Psoas muscle (tissue), 8 donors: ENCODE measurements around the gene PIMREG. TPM values are rescaled to one million over a fixed set of nuclear protein-coding genes. Genes with fewer than 3 reads are reported as not detected.
A peak's percentile ranks its signal among the peaks of the same experiment; 100 is the strongest.

ENCODE experiments used
- ATAC-seq, 4 donors: fragments of 200-7000 bp; cut with Tn5 transposase; one replicate each; pipeline ENCODE4 v1.9.1; 2020; ENCODE audit warnings: moderate library complexity in 3 of 4, mild to moderate bottlenecking in 2 of 4
- DNase-seq, 2 donors: peaks; one replicate each; pipeline ENCODE4 v3.0.0-alpha.2; 2020
- H3K27ac ChIP-seq: fragments of 200-600 bp; one replicate; pipeline ENCODE4 v1.8.0; 2022
- H3K27me3 ChIP-seq, 3 donors: fragments of 200-600 bp in 1 of 3; one replicate each; pipeline versions ENCODE4 v1.6.1 to v1.8.0; 2013 to 2022; ENCODE audit warnings: low read length in 2 of 3, mild to moderate bottlenecking in 2 of 3, moderate library complexity in 1 of 3; ENCODE audit not compliant: insufficient read depth in 3 of 3
- H3K36me3 ChIP-seq, 2 donors: fragments of 200-600 bp in 1 of 2; one replicate each; pipeline versions ENCODE4 v1.6.1 to v1.8.0; 2013 to 2022; ENCODE audit warnings: low read depth in 1 of 2, mild to moderate bottlenecking in 1 of 2, moderate library complexity in 1 of 2; ENCODE audit not compliant: insufficient read depth in 1 of 2
- H3K4me1 ChIP-seq: fragments of 200-600 bp; one replicate; pipeline ENCODE4 v1.8.0; 2022
- H3K4me3 ChIP-seq: fragments of 200-600 bp; one replicate; pipeline ENCODE4 v1.8.0; 2022; ENCODE audit warnings: mild to moderate bottlenecking
- H3K9me3 ChIP-seq: fragments of 200-600 bp; one replicate; pipeline ENCODE4 v1.8.0; 2022
- WGBS, 3 donors: extraction: QIAGEN DNeasy Blood & Tissue Kit; methylation state at CpG; one replicate each; pipeline versions ENCODE4 v1.1.6 to v1.1.7; 2013; 5-methylcytosine and 5-hydroxymethylcytosine counted together
- intact Hi-C, 2 donors: fragments of 100-400 bp; cut with DNase I; formaldehyde crosslinking; loops; one replicate each; pipeline versions ENCODE4 v1.11.0 to v1.14.2; 2022
- polyA plus RNA-seq, 3 donors: library from polyadenylated mRNA; stranded (reverse); fragments of 200-250 nt; gene quantifications; one replicate each; pipeline ENCODE4 v1.2.3, GENCODE V29; 2013
- total RNA-seq, 4 donors: library from RNA; stranded (reverse); fragmentation: NEBNext Ultra II Directional in 2 of 4; extraction: Animal tissue kit (Norgen Biotek cat#: 25700) in 2 of 4; gene quantifications; one replicate each; pipeline versions ENCODE4 v1.2.1 to v1.2.4, GENCODE V29; 2021 to 2023
- TF ChIP-seq, protein P1 (sequence below): fragments of 200-600 bp; IDR thresholded peaks from one replicate; pipeline ENCODE4 v1.8.0; 2022; ENCODE audit warnings: antibody characterized with exemption
- donor health status: healthy with polysubstance abuse.
- donor health status: DM: no; HTN: no; CAD: no; lungs with moderate emphysema.
- donor health status: Bipolar disorder and iron deficiency.
- donor health status: healthy.
- donor health status: DM: yes; HTN: yes; CAD: no.
- donor health status: DM: no; HTN: no; CAD: no.
- donor health status: DM: no; HTN: no; CAD: no.
- donor health status: DM: yes; HTN: yes; CAD: no.

Gene PIMREG
- total and polyA plus RNA-seq, 7 donors, result 0.18 to 0.38 (median 0.21) TPM; not detected in 4

DNA sequence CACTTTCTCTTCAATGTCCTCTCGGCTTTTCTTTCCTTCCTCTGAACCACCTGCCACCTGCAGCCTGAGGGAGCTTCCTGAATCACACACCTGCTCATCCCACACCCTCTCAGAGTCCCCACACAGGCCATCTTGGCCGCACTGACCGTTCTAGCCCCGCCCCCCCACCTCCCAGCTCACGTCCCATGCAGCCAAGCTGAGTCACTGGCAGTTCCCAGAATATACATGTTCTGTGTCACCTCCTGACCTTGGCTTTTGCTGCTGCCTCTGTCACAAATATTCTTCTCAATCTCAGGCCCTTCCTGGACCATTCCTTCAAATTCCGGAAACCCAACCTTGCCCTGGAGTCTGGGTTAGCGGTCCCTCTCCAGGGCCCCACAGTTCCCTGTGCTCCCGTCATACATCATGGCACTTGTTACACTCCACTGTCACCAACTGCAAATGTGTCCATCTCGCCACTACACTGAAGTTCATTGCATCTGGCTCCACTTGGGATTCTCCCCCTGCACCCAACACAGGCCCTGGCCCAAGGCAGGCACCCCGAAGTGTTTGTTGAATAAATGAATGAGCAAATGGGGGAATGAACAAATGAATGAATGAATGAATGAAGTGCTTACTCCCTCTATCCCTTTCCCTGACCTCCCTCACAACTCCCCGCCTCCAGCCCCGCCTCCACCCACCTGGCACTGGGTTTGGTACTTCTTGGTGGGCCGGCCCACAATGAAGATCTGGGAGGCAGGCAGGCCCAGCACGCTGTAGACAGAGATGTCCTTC is 12.8 kb downstream of the PIMREG start:
- TF ChIP-seq, protein P1, sequence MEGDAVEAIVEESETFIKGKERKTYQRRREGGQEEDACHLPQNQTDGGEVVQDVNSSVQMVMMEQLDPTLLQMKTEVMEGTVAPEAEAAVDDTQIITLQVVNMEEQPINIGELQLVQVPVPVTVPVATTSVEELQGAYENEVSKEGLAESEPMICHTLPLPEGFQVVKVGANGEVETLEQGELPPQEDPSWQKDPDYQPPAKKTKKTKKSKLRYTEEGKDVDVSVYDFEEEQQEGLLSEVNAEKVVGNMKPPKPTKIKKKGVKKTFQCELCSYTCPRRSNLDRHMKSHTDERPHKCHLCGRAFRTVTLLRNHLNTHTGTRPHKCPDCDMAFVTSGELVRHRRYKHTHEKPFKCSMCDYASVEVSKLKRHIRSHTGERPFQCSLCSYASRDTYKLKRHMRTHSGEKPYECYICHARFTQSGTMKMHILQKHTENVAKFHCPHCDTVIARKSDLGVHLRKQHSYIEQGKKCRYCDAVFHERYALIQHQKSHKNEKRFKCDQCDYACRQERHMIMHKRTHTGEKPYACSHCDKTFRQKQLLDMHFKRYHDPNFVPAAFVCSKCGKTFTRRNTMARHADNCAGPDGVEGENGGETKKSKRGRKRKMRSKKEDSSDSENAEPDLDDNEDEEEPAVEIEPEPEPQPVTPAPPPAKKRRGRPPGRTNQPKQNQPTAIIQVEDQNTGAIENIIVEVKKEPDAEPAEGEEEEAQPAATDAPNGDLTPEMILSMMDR, result no peak

DNA sequence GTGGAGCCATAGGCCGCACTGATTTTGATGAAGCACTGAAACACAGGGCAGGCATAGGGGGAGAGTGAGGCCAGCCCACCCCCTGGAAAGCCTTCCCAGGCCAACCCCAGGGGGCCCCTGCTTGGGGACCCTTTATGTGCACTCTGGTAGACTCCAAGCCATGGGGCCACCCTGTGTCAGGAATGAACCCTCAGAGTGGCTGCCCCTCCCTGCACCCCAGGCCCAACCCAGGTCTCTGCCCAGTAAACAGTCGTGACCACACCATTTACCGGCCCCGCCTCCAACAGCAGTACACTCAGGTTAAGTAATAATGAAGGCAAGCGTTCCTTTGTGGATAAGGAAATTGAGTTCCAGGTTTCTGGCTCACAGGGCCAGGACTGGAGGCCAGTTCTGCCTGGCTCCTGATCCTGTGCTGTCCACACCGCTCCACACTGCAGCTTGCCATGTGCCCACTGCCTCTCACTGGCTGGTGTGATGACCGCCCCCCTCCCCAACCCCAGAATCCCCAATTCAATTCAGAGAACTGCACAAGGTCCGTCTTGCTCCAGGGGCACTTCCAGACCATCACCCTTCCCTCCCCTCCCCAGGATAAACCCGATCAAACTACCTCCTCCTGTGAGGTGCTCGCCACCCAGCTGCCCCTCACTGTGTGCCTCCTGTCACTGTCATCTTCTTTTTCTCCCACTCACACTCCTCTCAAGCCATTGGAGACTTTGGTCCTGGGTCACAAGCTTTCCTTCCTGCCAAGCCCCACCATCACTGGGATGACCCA is 13.6 kb downstream of the PIMREG start:
- H3K36me3 ChIP-seq, result no peaks in the 10 kb centered on the region
- WGBS, 3 donors, result 82 to 88% (median 88%) methylated on average over 10 of the region's 10 CpGs
- intact Hi-C loops, result no loop called here
- H3K4me1 ChIP-seq, result peaks cover 3% of the 10 kb centered on the region
- TF ChIP-seq, protein P1, result no peak
- H3K27me3 ChIP-seq, result peaks cover 0 to 31% (median 13%) of the 10 kb centered on the region in 3 donors
- no peaks in the 10 kb centered on the region for H3K9me3 ChIP-seq
- DNase-seq, result peak in 1 of 2 donors; percentile 38
- H3K27ac ChIP-seq, result no peak overlapping the region
- peak in 1 of 4 donors; percentile 7 for ATAC-seq
- H3K4me3 ChIP-seq, result no peak overlapping the region

More for the DNA sequence above, 12.8 kb downstream of the PIMREG start:
- Histone ChIP-seq H3K27me3 (peaks cover 0 to 31% (median 13%) of the 10 kb centered on the region in 3 donors), H3K9me3 (no peaks in the 10 kb centered on the region), H3K36me3 (no peaks in the 10 kb centered on the region), H3K4me3 (no peak overlapping the region), H3K4me1 (peaks cover 3% of the 10 kb centered on the region), H3K27ac (no peak overlapping the region)
- intact Hi-C loops, result no loop called here
- ATAC-seq (peak; percentile 74 to 92 (median 86)), DNase-seq (peak; percentile 51 to 53)
- WGBS, 3 donors, result 76 to 80% (median 77%) methylated on average over 14 of the region's 14 CpGs

GRCh38 chr17:6458460-6458950 is 14.2 kb downstream of the PIMREG start:
- no peak overlapping the region for H3K4me3 ChIP-seq
- peaks cover 3% of the 10 kb centered on the region for H3K4me1 ChIP-seq
- WGBS, 3 donors, result 82 to 87% (median 87%) methylated on average over 14 of the region's 14 CpGs
- no peaks in the 10 kb centered on the region for H3K36me3 ChIP-seq
- TF ChIP-seq, protein P1, result no peak
- DNase-seq, result no peak
- ATAC-seq, result no peak
- H3K9me3 ChIP-seq, result no peaks in the 10 kb centered on the region
- no peak overlapping the region for H3K27ac ChIP-seq
- intact Hi-C loops, result no loop called here
- peaks cover 0 to 28% (median 8%) of the 10 kb centered on the region in 3 donors for H3K27me3 ChIP-seq

GRCh38 chr17:6460531-6461161 is 16.4 kb downstream of the PIMREG start:
- ATAC-seq, result no peak
- TF ChIP-seq, protein P1, result no peak
- DNase-seq, result no peak
- Histone ChIP-seq H3K9me3 (no peaks in the 10 kb centered on the region), H3K27ac (no peak overlapping the region), H3K4me1 (peaks cover 3% of the 10 kb centered on the region), H3K36me3 (no peaks in the 10 kb centered on the region), H3K27me3 (peaks cover 0 to 12% (median 2%) of the 10 kb centered on the region in 3 donors), H3K4me3 (no peak overlapping the region)
- intact Hi-C loops, result no loop called here
- 83 to 85% (median 84%) methylated on average over 9 of the region's 9 CpGs for WGBS, 3 donors
